Measurements from ENCODE around the gene SFMBT1.

- TF ChIP-seq POLR2A (IDR thresholded peaks at IDR 0.05) (no peak), CTCF (IDR thresholded peaks at IDR 0.05) (no peak)
Measured at GRCh38 chr3:52874864-52875587, 170.8 kb downstream of the SFMBT1 start.
